HG02884 (cell line): ENCODE data around the gene ARID1B.
A peak's percentile ranks its signal among the peaks of the same experiment; 100 is the strongest.

Source experiments
- ATAC-seq: cut with Tn5 transposase; IDR thresholded peaks from one replicate; pipeline ENCODE4 v1.9.1; 2021; ENCODE audit warnings: mild to moderate bottlenecking, moderate library complexity; ENCODE audit not compliant: unreplicated experiment

Gene ARID1B

DNA sequence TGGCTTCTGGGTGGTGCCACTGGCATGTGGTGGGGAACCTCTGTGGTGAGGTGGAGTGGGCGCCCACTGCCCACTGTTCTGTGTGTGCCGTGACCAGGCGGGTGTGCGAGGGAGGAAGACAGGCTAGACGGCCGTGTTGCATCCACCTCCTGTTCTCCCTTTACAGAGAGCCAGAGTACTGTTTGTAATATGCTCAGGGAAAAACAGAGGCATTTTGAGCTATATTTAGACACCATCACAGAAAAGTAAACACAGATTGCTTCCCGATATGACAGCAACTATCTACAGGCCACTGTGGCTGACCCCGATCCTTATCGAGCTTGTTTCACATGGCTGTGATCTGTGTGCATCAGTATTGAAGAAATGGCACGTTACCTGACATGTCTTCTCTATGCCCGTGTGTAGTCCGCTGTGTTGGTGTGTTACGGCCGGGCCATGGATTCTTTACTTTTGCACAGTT, 45.6 kb downstream of the ARID1B start:
- no peak for ATAC-seq

DNA sequence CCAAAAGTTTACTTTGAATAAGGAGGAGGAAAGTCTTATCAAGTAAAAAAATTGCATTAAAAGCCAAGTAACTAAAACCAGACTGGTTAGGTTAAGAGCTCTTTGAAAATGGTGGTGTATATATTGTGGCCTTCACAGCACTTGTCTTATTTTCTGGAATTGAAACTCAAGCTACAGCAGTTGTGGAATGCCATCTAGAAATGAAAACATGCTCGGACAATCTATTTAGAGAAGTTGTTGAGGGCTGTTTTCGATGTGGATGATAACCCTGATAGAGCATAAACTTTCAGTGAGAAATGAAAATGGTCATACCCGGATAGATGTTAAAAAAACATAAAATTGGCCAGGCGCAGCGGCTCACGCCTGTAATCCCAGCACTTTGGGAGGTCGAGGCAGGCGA, 47.0 kb downstream of the ARID1B start:
- no peak for ATAC-seq

DNA sequence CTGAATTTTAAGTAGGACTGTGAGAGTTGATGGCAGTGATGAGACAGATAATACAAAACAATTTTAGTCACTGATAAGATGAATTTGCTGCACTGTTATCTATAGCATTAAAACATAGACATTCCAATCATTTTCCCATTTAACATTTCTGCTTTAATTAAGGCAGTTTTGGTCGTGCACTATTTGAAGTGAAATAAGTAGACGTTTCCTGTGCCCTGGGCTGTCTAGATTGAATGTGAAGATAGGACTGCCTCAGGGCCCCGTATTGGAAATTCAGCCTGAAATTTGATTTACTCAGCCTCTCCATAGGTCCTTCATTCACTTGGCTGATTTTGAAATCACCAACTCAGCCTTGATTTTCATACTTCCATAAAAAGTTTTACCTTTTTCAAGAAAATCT, 48.3 kb downstream of the ARID1B start:
- ATAC-seq = no peak

DNA sequence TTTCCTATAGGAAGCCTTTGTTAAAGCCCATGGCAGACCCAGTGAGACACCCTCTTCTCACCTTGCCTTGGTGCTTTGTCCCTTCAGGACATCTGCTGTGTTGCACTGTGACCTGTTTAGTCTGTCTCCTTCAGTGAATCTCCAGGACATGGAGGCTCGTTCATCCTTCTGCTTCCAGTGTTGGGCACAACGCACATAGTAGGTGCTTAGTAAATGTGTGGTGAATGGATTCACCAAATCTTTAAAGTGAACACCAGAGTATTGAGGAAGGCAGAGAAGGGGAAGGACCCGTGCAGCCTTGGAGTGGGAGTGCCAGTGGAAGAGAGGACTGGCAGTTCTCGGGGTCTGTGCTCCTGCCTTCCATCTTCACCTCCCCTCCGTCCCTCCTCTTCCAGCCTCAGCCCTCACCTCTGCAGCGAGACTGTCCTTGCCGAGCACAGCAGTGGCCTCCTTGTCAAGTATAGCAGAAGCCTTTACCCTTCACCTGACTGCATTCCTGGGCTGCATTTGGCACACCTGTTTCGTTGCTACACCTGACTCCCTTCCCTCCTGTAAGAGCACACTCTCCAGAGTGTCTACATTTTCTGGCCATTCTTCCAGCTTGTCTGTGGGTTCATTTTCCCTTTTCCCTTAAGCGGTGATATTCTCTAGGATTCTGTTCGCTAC, 49.2 kb downstream of the ARID1B start:
- no peak for ATAC-seq

DNA sequence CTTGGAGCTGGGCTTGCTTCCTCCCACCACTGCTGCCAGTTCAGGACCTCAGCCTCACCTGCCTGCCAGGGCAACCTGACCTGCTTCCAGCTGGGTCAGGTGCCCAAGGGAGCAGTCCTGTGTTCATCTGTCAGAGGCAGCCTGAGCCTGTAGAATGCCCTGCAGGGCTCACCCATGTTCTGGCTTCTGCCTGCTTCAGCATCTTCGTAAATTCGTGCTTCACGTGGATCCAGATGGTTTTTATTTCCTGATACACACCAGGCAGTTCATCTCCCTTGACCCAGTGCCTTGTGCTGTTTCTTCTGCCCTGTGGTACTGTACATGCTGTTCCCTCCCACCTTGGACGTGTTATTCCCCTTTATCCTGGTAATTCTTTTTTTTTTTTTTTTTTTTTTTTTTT, 50.2 kb downstream of the ARID1B start:
- no peak for ATAC-seq

DNA sequence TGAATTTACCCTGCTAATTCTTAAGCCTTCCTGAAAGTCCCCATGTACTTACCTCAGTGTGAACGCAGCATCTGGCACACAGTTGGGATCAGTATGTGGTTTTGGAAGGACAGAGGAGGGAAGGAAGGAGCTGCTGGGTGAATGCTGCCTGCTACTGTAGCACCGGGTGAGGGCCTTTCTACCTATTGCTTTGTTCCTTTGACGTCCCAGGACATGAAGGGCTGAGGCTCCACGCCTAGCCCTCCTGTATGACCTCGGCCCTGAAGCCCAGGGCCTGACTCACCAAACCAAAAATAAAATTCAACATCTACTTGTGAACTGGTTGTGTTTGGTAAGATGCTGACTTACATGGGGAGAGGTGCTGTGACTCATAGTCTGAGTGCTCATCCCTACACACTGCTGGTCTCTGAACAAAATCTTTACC, 51.1 kb downstream of the ARID1B start:
- ATAC-seq = peak; percentile 66

DNA sequence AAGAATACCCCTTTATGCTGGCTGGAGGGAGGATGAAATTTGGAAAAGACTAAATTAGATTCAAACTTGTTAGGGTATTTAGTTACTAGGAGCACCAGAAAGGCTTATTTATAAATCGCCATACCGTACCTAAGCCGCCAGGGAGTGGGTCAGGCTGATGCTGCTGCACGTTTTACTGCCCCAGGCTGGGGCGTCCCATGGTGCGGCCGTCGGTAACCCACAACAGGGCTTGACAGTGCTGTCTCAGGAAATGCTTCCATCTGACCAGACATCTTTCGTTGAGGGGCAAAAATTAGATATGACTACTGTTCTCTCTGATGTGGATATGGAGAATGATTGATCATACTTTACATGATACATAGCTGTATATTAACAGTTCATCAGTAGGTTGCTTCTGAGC, 52.9 kb downstream of the ARID1B start:
- no peak for ATAC-seq

DNA sequence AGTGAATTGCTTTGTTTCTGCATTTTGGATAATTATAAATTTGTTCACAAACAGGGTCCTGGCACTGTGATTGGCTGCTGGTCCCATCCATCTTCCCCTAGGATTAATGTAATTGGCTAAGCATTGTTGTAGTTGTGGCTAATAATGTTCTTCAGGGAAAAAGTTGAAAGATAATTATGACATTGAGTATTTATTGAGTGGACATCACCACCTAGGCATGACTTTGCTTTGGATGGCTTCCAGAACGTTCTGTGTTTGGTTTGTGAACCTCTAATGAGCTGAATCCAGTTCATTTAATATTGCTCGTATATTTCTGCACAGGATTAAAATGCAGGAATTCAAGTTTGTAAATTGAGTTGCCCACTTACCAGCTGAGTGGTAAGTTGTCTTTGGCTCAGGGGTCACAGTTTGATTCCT, 55.1 kb downstream of the ARID1B start:
- no peak for ATAC-seq

DNA sequence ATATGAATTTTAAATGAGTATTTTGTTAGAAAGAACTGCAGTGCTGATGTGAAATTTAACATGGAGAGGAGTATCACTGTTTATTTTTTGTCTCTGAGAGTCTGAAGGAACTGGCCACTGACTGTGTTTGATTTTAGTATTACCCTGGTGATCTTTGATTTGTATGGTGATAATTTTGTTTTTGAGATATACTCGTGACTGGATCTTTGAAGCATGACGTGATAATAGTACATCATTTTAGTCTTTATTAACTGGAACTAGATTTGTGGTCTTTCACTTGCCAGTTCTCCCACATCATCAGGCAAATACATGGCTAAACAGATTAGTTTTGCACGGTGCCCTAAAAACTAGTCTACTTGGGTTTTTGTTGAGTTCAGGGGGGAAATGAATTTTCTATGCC, 55.5 kb downstream of the ARID1B start:
- ATAC-seq = no peak

DNA sequence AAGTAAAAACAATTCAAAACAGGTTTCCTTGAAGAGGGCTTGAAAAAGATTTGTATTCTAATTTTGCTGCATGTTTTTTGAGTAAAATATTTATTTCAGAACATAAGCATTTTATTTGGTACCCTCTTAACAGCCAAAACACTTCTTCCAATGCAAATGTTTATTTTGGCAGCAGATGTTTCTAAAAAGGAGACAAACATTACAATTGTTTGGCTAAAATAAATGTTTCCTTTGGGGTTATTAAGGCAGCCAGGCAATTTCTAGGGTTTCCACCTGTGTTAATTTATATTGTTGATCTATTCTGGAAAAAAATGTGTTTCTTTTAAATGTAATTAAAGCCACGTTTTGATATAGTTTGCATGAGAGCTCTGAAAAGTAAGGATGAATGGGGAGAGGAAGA, 56.6 kb downstream of the ARID1B start:
- ATAC-seq = no peak

DNA sequence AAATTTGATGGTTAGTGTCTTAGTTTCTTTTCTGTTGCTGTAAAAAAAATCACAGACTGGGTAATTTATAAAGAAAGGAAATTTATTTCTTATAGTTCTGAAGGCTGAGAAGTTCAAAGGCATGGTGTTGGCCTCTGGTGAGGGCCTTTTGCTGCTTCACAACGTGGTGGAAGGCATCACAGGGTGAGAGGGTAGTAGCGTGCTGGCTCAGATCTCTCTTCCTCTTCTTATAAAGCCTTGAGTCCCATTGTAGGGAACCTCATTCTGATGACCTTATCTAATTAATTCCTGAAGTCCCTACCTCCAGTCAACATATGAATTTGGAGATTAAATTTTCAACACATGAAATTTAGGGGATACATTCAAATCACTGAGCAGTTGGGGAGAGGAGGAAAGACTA, 62.0 kb downstream of the ARID1B start:
- no peak for ATAC-seq

DNA sequence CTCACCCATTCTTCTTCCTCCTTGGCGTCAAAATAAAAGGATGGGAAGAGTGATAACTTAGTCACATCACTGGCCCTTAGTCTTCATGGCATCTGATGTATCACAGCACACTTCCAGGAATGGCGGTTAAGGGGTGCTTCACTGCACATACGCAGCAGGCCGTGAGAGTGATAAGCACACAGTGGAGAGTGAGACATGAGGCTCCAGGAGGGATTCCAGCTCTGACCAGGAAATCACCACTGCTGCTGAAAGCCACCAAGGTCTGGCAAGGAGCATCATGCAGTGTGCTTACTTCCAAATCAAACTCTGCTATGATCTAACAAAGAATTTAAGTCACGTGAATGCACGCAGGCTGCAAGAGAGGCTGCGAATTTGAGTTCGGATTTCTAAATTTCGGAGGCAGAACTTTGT, 62.4 kb downstream of the ARID1B start:
- ATAC-seq = no peak

DNA sequence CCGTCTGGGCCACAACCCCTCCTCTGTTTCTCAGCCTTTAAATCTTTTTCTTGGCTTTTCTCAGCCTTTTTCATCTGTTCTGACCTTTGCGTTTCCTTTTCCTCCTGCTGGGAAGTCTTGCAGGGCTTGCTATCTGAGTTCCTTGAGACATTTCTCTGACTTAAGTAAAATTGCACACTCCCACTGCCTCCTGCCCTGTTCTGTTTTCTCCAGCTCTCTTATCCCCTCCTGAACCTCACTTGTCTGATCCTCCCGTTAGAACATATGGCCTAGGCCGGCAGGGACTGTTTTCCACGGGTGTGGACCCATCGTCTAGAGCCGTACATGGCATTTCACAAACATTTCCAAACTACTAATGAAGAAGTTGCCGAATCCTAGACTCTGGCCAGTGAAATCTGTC, 63.0 kb downstream of the ARID1B start:
- ATAC-seq = no peak

DNA sequence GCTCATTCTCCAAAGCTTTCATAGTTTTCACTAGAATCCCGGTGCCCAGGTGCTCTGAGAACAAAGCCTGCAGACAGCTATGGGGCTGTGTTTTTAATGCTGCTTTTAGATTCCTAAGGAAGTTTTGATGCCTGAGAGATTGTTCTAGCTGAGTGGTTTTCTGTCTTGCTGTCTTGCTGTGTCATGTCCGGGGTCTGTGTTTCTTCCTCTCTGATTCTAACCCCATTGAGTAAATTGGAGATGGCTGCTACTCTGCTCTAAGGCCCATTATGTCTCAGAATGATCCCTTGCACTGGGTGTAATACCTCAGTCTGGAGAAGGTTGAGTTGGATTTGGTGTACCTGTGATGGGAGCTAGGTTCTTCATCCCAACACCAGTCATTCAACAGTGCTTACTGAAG, 63.4 kb downstream of the ARID1B start:
- ATAC-seq = no peak

DNA sequence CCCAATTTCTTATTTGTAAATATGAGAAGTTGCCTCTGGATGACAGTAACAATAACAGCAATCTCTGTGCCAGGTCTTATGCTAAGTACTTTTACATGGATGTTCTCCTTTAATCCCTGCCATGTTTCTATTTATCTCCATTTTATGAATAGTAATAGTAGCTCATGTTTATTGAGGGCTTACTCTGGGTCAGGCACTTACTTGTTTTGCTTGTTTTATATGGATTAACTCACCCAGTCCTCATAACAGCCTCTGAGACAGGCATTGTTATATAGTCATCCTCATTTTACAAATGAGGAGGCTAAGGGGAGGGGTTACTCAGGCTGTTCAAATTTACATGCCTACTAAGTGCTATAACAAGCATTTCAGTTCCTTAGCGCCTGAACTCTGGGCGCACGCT, 64.3 kb downstream of the ARID1B start:
- ATAC-seq = no peak

DNA sequence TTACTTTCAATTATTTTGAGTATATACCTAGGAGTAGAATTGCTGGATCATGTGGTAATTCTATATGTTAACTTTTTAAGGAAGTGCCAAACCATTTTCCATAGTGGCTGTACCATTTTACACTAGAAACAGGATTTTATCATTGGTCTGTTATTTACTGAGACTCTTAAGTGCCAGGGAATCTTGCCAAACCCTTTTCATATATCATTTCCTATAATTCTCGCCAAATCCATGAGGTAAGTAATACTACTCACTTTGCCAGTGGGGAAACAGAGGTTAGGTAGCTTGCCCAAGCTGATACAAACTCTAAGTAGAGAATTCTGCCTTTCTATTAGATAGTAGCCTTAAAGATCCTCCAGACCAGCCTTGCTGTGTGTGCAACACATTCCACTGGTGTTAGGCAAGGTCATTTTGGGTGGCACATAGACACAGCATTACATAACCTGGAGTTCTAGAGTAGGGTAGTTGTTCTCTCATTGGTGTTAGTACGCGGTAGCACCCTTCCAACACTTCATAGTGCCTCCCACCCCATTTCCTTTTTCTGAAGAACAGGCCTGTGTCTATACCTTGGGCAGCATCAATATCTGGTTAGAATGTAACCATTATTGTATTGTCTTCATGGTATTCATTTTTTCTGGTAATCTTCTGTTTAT, 65.5 kb downstream of the ARID1B start:
- ATAC-seq = no peak

DNA sequence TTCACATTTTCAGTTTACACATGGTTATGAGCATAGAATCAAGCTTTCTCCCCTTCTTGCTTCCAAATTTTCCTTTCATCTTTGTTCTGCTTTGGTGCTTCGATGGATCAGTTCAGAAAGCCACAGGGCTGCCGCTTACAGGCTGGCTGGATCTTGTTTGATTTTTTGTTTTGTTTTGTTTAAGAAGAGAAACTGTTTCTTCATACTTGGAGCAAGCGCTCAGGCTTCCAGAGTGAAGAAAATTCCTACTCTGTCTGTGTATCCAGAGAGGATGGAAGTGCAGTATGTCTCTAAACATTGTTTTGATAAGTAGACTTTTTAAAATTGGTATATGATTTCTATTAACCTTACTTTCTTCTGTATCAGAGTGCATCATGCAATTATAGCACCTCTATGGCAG, 66.9 kb downstream of the ARID1B start:
- ATAC-seq = no peak

DNA sequence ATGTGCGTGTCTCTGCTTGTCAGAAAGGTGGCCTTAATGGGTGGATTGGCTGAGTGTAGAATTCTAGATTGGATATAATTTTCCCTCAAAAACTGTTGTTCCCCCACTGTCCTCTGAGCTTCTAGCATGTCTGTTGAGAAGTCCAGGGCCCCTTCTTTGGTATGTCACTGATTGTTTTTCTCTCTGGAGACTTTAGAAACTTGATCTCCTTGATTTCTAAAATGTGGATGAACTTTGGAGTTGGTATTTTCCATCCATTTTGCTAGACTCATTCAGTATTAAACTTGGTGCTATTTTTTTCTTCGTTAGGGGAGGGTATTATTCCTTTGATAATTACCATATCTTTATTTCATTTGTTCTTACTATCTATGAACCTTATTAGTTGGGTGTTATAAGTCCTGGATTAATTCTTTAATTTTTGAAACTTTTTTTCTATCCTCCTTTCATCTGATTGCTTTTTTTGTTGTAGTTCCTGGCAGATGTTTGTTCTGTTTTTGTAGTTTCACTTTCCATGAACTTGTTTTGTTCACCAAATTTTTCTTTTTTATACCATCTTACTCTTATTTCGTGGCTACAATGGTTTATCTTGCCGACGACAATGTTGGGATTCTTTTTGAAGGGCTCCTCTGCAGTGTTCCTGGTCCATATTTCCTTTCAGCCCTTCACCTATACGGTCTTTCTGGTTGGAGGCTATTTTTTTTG, 68.4 kb downstream of the ARID1B start:
- ATAC-seq = no peak

DNA sequence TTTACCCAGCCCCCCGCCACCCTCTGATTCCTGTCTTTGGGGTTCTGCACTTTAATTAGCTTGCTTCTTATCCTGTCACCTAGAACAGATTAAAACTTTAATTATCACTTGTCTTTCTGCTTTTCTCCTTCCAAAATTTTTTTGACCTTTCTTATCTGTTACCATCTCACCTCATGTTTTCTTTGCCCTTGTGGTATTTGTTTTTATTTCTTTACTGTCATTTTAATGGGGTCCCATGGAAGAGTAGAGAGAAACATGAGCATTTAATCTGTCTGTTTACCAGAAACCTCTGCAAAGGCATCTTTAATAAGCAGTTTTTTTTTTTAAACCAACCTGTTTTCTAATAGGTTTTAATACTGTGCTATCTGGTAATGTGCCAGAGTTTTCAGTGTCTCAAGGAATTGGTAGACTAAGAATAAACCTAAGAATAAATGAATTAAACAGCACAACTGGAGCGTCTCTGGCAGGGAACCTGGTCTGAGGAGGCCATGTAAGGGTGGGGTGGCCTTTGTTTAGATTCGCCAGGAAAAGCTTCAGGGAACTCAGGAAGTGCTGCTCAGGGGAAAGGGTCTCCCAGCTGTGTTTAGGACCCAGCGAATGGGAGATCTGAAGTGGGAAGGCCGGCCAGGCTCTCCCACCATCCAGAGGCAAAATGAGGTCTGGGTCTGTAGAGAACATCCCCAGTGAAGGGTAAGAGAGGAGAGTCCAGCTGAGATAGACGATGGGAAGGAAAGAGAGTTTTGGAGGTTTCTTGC, 69.8 kb downstream of the ARID1B start:
- no peak for ATAC-seq

DNA sequence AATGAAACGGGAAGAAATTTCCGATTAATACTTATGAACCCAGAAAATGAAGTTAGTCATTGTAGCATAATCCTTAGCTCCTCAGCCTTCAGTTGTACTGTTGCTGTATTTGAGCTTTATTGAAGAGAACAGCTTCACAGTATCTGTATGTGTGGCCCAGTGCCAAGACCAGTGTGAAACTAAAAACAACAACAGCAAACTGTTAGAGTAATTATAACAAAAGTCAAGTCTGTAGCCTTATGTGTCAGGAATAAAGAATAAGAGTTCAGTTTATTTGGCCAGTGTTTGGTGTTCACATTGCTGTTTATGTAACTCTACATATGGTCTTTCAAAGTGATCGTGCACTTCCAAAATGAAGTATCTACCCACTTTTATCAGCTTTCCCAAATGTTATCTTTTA, 70.9 kb downstream of the ARID1B start:
- no peak for ATAC-seq

DNA sequence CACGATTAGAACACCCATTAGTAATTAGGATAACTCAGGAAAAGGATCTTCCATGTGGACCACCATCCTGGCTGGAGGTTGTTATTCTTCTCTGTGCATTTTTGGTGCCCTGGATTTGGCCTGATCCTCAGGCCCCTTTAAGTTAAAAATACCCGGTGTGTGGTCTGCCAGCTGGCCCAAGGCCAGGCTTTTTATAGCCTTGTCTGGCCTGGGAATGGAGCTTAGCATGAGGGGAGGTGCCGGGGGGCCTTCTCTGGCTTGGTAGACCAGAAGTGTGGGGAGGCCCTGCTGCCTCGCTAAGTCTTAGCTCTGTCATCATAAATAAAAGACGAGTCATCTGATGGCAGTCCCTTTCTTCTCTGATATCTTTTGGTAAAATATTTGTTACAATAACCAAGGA, 71.4 kb downstream of the ARID1B start:
- ATAC-seq = no peak

DNA sequence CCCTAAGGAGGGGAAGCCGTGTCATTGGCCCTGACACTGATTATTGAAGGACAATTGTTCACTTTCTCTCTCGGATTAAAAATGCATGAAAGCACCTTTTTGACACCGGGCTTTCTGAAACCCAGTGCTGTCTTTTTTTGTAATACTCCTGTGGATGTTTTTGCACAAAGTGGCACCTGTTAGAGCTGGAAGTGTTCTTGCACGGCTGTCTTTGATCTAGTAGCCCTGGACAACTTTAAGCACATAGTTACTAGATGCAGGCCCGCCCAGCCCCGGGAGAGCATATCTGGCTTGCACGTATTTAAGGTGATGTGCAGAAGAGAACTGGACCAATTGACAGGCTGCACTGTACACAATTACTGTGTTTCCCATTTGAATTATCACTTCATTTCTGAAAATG, 72.6 kb downstream of the ARID1B start:
- ATAC-seq = no peak
